Mucosa of descending colon (tissue), 3 donors: Measurements from ENCODE around the gene GTF3A. TPM values are rescaled to one million over a fixed set of nuclear protein-coding genes. Genes with fewer than 3 reads are reported as not detected.

ENCODE experiments used
- ATAC-seq: fragments of 200-7000 bp; cut with Tn5 transposase; one replicate; pipeline ENCODE4 v1.9.1; 2020; ENCODE audit warnings: mild to moderate bottlenecking, moderate library complexity
- DNase-seq, 3 donors: peaks; one replicate each; pipeline ENCODE4 v3.0.0-alpha.2; 2020
- H3K36me3 ChIP-seq: fragments of 200-600 bp; one replicate; pipeline ENCODE4 v1.8.0; 2021; ENCODE audit warnings: low read depth, mild to moderate bottlenecking
- H3K4me1 ChIP-seq: fragments of 200-600 bp; one replicate; pipeline ENCODE4 v1.8.0; 2021; ENCODE audit warnings: low read depth, mild to moderate bottlenecking
- H3K4me3 ChIP-seq: fragments of 200-600 bp; one replicate; pipeline ENCODE4 v1.8.0; 2021; ENCODE audit warnings: mild to moderate bottlenecking
- H3K9me3 ChIP-seq: fragments of 200-600 bp; one replicate; pipeline ENCODE4 v1.8.0; 2021; ENCODE audit warnings: mild to moderate bottlenecking
- CTCF ChIP-seq: fragments of 200-600 bp; IDR thresholded peaks from one replicate; pipeline ENCODE4 v1.8.0; 2022; ENCODE audit warnings: antibody characterized with exemption, mild to moderate bottlenecking
- intact Hi-C, 2 donors: fragments of 100-400 bp; cut with DNase I in 1 of 2; cut with micrococcal nuclease in 1 of 2; formaldehyde crosslinking; loops; one replicate each; pipeline versions ENCODE4 v1.11.0 to v1.11.1; 2022; cut with DNase I, micrococcal nuclease
- total RNA-seq, 3 donors: library from RNA; stranded (reverse); fragmentation: NEBNext Ultra II Directional in 2 of 3; extraction: Animal tissue kit (Norgen Biotek cat#: 25700) in 2 of 3; gene quantifications; one replicate each; pipeline versions ENCODE4 v1.2.1 to v1.2.4, GENCODE V29; 2021 to 2023
- donor health status: DM: no; HTN: no; CAD: no; lungs with moderate emphysema.
- donor health status: DM: no; HTN: no; CAD: no.
- donor health status: DM: no; HTN: yes; CAD: no.

GTF3A gene
- total RNA-seq, 3 donors from 2014 or later, result 32.4 to 70.7 (median 43.0) TPM

GRCh38 chr13:27415116-27415515, 9.3 kb upstream of the GTF3A start:
- Histone ChIP-seq H3K4me1 (no peaks in the 10 kb centered on the region), H3K9me3 (no peaks in the 10 kb centered on the region), H3K36me3 (no peaks in the 10 kb centered on the region), H3K4me3 (no peak overlapping the region)
- intact Hi-C loops, result no loop called here
- ATAC-seq (no peak), DNase-seq (no peak)
- no peak for TF ChIP-seq CTCF

GRCh38 chr13:27419328-27419727, 5.1 kb upstream of the GTF3A start:
- intact Hi-C loops, result no loop called here
- H3K4me3 ChIP-seq, result no peak overlapping the region
- no peaks in the 10 kb centered on the region for H3K36me3 ChIP-seq
- peaks cover 5% of the 10 kb centered on the region for H3K4me1 ChIP-seq
- DNase-seq, result no peak
- no peaks in the 10 kb centered on the region for H3K9me3 ChIP-seq
- no peak for ATAC-seq
- no peak for TF ChIP-seq CTCF

GRCh38 chr13:27421101-27421871, 3.1 kb upstream of the GTF3A start:
- Histone ChIP-seq H3K9me3 (no peaks in the 10 kb centered on the region), H3K4me3 (no peak overlapping the region), H3K36me3 (no peaks in the 10 kb centered on the region), H3K4me1 (peaks cover 19% of the 10 kb centered on the region)
- DNase-seq (no peak), ATAC-seq (no peak)
- no peak for TF ChIP-seq CTCF
- intact Hi-C loops, result no loop called here

DNA sequence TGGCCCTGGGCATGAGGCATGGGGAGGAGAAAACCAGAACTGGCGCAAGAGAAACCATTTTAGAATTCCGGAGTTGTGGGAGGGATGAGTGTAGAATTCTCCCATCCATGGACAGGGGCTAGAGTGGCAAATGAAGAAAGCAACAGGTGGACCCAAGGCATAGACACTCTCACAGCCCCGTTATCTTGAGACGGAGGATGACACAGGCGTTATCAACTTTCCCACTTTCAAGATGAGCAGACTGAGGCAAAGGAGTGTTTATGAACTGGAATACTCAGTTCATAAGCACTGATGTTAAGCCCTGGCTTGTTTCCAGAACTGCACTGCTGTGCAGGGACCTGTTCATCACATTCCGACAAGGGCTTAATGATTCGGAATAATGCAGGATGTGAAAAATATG, 1.1 kb upstream of the GTF3A start:
- ATAC-seq, result no peak
- H3K9me3 ChIP-seq, result no peaks in the 10 kb centered on the region
- intact Hi-C loops, result no loop called here
- no peak for TF ChIP-seq CTCF
- no peak for DNase-seq
- H3K4me3 ChIP-seq, result no peak overlapping the region
- no peaks in the 10 kb centered on the region for H3K36me3 ChIP-seq
- H3K4me1 ChIP-seq, result peaks cover 31% of the 10 kb centered on the region

DNA sequence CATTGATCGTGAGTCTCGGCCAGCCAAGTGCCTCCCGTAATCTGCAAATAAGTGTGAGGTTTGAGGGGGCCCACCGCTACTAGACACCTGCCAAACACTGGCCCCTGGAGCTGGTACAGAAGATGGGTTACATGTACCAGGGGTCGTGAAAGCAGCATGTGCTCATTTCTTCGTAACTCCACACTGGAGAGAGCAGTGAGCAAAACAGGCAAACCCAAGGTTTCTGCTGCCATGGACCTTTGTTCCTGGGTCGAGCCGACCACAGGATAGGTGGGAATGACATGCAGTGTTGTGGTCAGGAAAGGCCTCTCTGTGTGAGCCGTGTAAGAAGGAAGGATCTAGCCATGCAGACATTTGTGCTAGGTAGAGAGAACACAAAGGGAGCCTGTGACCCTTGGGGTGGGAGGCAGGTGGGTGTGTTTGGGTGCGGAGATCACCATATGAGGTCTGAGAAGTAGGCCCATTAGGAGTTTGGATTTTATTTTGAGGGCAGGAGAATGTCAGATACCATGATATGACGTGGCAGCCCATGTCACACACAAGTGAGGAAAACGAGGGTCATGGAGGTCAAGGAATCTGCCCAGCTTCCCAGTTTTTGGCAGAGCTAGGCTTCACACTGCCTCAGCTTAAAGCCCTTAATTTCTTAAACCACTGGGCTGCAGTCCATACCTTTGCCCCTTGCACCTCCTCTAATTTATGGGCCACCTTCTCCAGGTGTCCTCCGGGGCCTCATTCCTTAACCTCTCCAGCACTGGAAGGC, 919 bp downstream of the GTF3A start:
- Histone ChIP-seq H3K4me3 (no peak overlapping the region), H3K36me3 (no peaks in the 10 kb centered on the region), H3K9me3 (no peaks in the 10 kb centered on the region), H3K4me1 (peaks cover 31% of the 10 kb centered on the region)
- TF ChIP-seq CTCF, result no peak
- no peak for ATAC-seq
- intact Hi-C loops, result no loop called here
- peak in 1 of 3 donors; percentile 21 for DNase-seq
